Measurements from ENCODE around the gene C19orf47. TPM values are rescaled to one million over a fixed set of nuclear protein-coding genes. Genes with fewer than 3 reads are reported as not detected.

Gene C19orf47
- total and polyA plus RNA-seq, 8 donors, result 10.4 to 21.7 (median 14.5) TPM

- H3K4me3 ChIP-seq, result no peak overlapping the region
- no peak for ATAC-seq
- no peak overlapping the region for H3K27ac ChIP-seq
- H3K9me3 ChIP-seq, result no peaks in the 10 kb centered on the region
- H3K36me3 ChIP-seq, result peaks cover 0 to 11% of the 10 kb centered on the region in 2 donors
- H3K27me3 ChIP-seq, result no peaks in the 10 kb centered on the region
- TF ChIP-seq CTCF (IDR thresholded peaks at IDR 0.05), result no peak
- peak in 1 of 4 donors; percentile 2 for DNase-seq
- H3K4me1 ChIP-seq, result peaks cover 10 to 24% of the 10 kb centered on the region in 2 donors
- intact Hi-C loops (cut with DNase I), result no loop called here
Observed at GRCh38 chr19:40344422-40344821, 3.8 kb downstream of the C19orf47 start.

DNA sequence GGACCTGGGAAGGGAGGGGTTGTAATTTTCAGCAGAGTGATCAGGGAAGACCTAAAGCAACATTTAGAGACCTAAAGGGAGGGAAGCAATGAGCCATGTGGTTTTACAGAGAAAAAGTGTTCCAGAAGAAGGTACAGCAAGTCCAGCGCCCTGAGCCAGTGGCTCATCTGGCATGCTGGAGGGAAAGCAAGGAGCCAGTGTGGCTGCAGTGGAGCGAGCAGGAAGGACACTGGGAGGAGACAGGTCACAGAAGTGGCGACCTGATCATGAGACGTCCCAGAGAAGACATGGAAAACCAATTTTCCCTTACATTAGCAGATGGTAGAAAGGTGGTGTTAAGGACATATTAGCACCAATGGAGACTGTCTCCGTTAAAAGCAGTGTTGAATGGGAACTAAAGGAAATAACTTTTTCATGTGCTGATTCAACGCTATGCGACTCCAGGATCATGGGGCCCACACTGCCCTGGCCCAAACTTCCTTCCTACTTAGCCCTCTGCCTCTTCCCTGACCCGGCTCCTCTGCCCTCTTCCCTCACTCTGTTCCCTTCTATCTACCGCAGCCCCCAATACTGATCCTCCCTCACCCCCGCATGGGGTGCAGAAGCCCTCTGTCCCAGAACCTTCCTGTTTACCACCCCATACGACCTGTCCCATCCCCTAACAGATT lies 5.4 kb downstream of the C19orf47 start:
- DNase-seq (peak in 1 of 4 donors; percentile 16), ATAC-seq (no peak)
- intact Hi-C loops (cut with DNase I), result no loop called here
- Histone ChIP-seq H3K9me3 (no peaks in the 10 kb centered on the region), H3K4me3 (no peak overlapping the region), H3K27me3 (no peaks in the 10 kb centered on the region), H3K4me1 (peaks cover 10 to 19% of the 10 kb centered on the region in 2 donors), H3K27ac (no peak overlapping the region), H3K36me3 (peaks cover 0 to 11% of the 10 kb centered on the region in 2 donors)
- TF ChIP-seq CTCF (IDR thresholded peaks at IDR 0.05), result no peak

DNA sequence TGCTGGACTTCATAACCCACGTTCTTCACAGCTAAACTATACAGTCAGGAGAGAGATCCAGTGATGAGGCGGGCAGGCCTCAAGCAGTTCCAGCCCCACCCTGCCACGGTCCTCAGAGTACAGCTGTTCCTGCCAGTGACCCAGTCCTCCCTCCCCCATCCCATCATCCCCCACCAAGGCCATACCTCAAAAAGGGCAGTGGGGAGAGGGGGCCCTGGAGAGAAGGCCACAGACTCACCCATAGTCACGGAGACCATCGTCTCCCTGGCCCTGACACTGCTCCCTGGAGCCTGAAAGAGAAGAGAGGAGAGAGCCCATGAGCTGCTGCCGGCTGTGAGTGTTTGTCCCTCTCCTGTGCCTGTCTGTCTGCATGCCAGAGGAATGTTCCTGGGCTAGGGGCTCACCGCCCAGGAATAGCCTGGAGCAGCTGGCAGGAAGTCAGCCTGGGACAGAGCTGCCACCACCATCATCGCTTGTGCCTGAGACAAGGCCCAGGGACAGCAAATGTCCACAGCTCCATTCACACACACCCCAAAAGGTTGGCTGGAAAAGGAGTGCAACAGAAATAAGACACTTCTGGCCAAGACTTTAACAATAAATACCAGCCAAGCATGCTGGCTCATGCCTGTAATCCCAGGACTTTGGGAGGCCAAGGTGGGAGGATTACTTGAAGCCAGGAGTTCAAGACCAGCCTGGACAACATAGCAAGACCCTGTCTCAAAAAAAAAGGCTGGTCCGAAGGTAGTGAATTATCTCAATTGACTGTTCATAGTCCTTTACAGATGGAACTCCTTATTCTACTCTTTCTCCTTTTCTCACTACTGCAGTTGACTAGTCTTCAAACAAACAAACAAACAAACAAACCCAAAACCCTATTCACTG lies 6.4 kb downstream of the C19orf47 start:
- no peak for TF ChIP-seq CTCF (IDR thresholded peaks at IDR 0.05)
- H3K27ac ChIP-seq, result peak overlapping the region; percentile 45 to 54
- H3K36me3 ChIP-seq, result peaks cover 0 to 11% of the 10 kb centered on the region in 2 donors
- H3K4me3 ChIP-seq, result no peak overlapping the region
- H3K4me1 ChIP-seq, result peaks cover 10% of the 10 kb centered on the region in 2 donors
- no peaks in the 10 kb centered on the region for H3K9me3 ChIP-seq
- no peaks in the 10 kb centered on the region for H3K27me3 ChIP-seq
- intact Hi-C loops (cut with DNase I), result no loop called here
- peak; percentile 93 for ATAC-seq
- DNase-seq, result peak in 2 of 4 donors; percentile 43 to 54

DNA sequence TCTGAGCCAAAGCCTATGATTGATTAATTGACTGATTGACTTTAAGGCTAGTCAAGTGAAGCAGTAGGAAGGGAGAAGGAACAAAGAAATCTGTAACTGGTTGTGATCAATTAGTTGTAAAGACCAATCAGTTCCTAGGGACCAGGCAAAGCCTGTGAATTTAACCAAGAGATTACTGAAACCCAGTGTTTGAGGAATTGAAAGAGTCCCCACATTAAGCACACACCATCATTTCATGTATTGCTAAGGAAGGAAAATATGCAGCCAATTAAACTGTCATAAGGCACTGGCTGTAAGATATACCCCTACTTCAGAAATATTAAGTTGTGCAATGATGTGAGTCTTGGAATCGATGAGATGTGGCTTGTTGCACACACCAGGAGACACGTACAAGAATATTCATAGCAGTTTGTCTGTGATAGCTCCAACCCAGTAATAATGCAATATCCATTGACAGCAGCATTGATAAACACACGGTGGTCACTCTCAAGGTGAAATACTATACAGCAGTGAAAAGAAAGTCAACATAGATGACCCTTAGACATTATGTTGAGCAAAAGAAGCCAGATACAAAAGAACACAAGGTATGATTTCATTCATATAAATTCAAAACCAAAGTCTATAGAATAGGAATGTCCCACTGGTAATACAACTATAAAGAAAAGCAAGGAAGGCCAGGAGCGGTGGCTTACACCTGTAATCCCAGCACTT lies 9.0 kb downstream of the C19orf47 start:
- no peak for ATAC-seq
- intact Hi-C loops (cut with DNase I), result no loop called here
- Histone ChIP-seq H3K9me3 (no peaks in the 10 kb centered on the region), H3K27me3 (no peaks in the 10 kb centered on the region), H3K4me3 (no peak overlapping the region), H3K27ac (no peak overlapping the region), H3K36me3 (peaks cover 0 to 31% of the 10 kb centered on the region in 2 donors), H3K4me1 (peaks cover 6 to 10% of the 10 kb centered on the region in 2 donors)
- no peak for DNase-seq
- no peak for TF ChIP-seq CTCF (IDR thresholded peaks at IDR 0.05)
